HG02870 (cell line): ENCODE measurements around the gene EPHA2.
"Not testable (repeated sequence)": the region's sequence is repeated elsewhere in the genome, so short reads cannot be mapped to it uniquely, and the experiment has no call there.

ENCODE experiments used
- ATAC-seq: cut with Tn5 transposase; IDR thresholded peaks from one replicate; pipeline ENCODE4 v1.9.1; 2021; ENCODE audit warnings: mild to moderate bottlenecking, moderate library complexity; ENCODE audit not compliant: unreplicated experiment

EPHA2 gene

GRCh38 chr1:16122916-16123315 is 33.0 kb downstream of the EPHA2 start:
- ATAC-seq, result no peak

- no peak for ATAC-seq
Measured at GRCh38 chr1:16122350-16122881, 33.5 kb downstream of the EPHA2 start.

- ATAC-seq, result no peak
Measured at GRCh38 chr1:16120940-16121410, 34.9 kb downstream of the EPHA2 start.

DNA sequence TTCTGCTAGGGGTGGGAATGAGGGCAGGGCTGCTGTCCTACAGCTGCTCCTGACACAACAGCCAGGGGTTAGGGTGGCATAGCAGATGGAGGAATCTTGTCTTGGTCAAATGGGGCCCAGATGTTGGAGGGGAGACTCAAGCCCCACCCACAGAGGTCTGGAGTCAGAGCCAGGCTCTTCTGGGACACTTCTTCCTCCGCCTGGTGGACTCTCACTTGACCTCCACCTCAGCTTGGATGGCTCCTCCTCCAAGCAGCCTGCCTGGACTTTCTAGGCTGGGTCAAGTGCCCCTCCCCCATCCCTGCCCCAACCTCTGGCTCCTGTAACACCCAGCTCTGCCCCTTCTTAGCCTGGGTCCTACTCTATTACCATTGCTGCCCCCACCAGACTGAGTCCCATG is 35.5 kb downstream of the EPHA2 start:
- no peak for ATAC-seq

DNA sequence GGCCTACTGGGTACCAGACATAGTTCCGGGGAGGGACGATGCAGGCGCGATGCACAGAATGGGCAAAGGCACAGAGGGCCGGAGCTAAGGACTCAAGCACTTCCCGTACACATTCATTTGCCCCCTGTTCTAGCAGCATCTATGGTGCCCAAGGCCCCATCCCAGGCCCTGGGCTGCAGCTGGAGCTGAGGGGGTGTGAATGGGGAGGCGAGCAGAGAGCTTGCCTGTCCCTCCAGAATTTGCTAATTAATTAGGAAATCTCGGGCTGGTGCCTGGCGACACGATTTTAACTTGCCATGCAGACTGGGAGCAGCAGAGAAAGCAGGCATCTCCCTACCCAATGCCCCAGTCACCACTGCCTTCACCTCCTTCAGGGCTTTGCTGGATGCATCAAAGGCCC is 35.9 kb downstream of the EPHA2 start:
- ATAC-seq, result no peak

DNA sequence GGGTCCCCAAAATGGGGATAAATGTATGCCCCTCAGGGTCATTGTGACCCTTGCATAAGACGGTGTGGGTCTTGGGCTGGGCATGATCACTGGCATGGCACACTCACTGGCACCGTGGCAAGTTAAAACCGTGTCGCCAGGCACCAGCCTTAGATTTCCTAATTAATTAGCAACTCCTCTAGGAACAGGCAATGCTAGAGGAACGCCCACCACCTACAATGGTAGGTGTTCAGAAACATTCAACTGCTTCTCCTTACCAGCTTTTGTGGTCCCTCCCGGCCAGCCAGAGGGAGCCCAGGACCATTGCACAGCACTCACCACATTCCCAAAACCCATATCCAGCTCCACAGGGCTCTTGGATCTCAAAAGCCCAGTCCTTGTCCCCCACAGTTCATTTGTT is 36.4 kb downstream of the EPHA2 start:
- ATAC-seq, result no peak

DNA sequence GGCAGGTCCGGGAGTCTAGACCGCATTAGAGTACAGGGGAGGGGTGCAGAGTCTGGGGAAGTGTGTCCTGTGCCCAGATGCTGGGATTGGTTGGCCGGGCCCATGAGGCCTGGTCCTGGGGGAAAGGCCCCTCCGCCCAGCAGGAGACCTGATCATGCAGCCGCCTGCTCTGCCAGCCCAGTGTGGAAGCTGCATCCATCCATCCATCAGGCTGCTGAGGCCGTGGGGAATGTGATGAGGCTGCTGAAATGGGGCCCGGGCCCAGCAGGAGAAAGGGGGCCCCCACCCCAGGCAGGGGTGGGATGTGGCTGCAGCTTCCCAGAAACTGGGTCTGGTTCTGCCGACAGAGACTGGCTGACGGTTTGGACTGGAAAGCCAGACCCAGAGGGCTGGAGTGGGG is 37.2 kb downstream of the EPHA2 start:
- ATAC-seq, result no peak

DNA sequence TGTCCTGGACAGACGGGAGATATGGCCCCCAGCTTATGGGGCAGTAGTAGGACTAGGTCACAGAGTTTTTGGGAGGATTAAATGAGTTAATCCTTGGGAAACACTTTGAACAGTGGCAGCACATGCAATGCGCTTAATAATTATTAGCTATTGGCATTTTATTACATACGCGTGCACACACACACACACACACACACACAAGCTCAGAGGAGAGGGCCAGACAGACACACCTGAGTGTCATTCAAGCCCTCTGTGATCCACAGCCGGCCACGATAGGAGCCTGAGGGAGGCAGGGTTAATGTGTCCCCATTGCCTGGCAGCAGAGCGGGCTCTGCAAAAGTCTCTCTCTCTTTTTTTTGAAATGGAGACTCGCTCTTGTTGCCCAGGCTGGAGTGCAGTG is 37.9 kb downstream of the EPHA2 start:
- ATAC-seq, result no peak

DNA sequence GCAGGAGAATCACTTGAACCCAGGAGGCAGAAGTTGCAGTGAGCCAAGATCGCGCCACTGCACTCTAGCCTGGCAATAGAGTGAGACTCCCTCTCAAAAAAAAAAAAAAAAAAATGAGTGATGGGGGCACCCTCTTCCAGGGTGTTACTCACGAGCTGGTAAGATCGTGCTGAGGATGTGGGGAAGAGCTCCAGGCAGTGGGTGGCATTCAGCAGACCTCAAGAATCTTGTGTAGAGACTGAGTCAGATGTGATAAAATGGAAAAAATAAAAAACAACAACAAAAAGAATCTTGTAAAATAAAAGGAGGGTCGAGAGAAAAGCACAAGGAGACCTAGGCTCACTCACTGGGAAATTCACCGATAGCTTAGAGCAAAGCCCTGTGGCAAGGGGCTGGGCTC is 38.5 kb downstream of the EPHA2 start:
- ATAC-seq, result no peak

DNA sequence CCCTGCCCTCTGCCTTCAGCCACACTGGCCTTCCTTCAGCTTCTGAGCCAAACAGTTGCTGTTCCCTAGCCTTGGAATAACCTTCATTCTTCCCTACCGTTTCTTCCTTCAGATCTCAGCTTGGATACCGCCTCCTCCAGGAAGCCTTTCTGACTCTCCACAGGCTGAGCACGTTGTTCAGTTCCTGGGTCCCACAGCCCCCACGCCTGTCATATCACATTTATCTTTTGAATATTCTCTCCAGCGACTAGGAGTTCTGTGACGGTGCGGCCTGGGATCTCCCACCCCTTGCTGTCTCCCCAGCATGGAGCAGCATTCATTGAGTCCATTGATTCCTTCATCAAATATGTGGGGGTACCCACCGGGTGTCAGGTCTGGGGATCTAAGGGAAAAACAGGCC is 39.2 kb downstream of the EPHA2 start:
- ATAC-seq, result no peak

- no peak for ATAC-seq
Measured at GRCh38 chr1:16116002-16116401, 39.9 kb downstream of the EPHA2 start.

DNA sequence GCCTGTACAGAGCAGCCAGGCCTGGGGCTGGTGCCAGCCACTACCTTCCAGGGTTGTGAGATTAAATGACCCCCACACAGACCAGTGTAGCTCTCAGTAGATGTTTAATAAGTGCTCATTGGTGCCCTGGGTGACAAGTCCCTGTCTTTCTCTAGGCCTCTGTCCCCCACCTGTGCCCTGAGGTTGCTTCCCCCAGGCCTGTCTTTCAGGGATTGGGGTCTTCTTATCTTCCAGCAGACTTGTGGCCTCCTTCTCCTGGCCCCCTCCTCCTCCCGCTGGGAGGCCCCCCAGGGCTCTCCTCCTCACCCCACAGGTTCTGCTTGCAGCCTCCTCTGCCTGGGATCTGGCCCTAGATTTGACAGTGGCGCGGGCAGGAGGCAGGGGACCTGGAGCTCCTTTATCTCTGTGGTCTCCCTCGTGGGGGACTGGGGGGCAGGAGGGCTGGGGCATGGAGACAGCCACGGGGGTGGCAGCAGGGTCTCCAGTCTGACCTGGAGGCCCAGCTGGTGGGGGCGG is 40.3 kb downstream of the EPHA2 start:
- no peak for ATAC-seq

DNA sequence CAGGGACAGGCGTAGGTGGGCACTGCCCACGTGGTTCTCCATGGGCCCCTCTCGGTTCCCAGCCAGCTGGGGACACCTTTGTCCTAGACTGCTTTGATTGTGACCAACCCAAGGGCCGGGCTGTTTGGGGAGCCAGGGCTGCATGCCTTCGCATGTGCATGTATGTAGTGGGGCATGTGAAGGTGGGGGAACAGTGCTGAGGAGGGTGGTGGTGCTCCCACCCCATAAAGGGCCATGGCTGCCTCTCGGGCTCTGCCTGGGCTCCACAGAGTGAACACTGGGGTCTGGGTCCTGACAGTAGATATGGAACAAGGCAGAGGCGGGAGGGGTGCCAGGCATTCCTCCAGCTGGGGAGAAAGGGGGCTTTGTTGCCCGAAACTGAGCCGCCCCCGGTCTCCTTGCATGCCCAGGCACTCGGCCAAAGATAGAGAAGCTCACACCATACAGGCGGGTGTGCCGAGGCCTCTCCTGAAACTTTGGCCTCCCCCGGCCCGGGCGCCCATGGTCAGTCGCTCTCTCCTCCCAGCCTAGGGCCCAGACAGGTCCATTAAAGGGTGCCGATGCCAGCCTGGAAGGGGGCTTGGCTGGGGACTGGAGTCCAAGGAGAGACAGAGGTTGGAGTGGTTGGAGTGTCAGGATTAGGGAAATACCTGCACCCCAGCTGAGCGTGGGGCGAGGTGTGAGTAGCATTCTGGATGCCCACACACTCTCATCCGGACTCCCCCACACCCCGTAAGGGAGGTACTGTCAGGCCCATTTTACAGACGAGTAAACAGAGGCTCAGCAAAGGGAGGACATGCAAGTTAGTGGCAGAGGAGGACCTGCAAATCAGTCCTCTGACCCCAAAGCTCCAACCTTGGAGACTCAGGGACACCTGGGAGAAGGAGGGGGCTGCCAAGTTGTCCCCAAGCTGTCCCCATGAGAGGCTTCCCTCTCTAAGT is 41.1 kb downstream of the EPHA2 start:
- ATAC-seq, result no peak

- no peak for ATAC-seq
Measured at GRCh38 chr1:16112596-16113555, 43.0 kb downstream of the EPHA2 start.

DNA sequence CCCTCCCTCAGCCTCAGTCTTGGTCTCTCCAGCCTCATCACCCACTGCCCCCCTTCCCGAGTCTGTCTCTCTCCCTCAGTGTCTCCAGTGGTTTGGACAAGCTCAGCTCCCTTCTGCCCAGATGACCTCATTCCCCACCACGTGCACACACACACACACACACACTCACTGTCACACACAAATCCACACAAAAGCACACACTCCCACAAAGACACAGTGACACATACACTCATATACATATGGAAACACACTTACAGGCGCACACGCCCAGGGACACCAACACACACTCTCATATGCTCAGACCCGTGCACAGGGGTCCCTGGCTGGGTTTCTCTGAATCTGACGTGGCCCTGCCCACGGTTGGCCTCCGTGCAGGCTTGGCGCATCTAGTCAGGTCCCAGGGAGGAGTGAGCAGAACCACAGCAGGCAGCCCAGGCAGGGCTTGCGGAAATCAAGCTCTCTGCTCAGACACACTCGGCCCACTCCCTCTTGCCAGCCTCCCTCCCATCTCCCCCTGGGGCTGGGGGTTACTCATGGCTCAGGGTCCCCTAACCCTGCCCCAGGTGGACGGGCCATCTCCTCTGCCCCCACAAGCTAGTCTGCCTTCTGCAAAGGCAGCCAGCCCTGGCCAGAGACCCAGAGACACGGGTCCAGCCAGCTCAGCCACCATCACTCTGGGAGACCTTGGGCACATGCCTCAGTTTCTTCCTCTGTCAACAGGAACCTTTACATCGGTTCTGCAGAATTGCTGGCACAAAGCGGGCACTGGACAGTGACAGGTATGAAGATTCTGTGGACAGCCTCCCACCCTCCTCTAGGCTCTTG is 43.9 kb downstream of the EPHA2 start:
- ATAC-seq, result no peak

DNA sequence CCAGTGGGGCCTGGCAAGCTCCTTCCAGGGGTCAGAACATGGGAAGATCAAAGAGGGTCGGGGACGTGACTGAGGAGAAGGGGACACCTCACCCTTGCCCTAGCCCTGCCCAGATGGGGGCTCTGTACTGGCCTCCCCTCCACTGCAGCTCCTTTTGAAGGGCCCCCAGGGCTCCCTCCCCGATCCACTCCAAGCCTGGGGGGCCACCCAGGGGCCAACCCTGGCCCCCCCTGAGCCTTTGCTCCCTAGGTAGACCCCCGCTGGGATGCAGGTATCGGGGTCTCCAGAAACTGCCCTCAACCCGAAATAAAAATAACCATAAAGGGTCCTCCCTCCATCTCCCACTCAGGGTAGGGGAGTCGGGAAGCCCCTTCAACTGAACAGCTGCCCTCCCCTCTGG is 45.0 kb downstream of the EPHA2 start:
- ATAC-seq, result no peak

DNA sequence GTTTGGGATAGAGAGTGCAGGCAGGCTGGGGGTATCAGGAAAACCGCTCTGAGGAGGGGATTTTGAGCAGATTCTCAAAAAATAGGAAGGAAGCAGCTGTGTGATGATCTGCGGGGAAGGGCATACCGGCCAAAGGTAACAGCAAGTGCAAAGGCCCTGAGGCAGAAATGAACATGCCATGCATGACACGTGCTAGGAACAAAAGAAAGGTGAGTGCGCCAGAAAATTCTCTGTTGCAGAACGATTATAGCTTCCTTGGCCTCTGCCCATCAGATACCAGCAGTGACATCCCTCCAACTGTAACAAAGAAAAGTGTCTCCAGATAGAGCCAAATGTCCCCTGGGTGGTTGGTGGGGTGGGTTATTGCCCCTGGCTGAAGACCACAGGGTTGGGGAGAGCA is 45.4 kb downstream of the EPHA2 start:
- no peak for ATAC-seq

DNA sequence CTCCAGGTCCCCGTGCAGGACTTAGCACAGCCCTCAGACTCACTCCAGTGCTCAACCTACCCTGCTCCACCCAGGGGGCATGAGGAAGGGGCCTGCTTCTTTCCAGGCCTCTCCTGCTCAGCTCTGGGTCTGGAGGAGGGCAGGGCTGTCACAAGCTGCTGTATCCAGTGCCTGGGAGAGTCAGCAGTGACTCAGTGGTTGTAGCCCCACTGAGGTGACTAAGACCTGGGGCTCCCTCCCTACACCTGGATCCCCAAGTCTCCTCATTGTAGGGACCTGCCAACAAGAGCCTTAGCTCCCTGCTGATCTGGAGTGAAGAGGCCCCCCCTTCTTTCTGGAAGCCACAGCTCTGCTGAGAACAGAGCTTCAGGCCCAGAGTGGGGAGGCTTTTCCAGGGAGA is 46.3 kb downstream of the EPHA2 start:
- no peak for ATAC-seq

GRCh38 chr1:16107039-16107438 is 48.8 kb downstream of the EPHA2 start:
- not testable (repeated sequence) for ATAC-seq

GRCh38 chr1:16101623-16102022 is 54.2 kb downstream of the EPHA2 start:
- no peak for ATAC-seq
